Effector memory CD4-positive, alpha-beta T cell (primary cell): ENCODE results near the gene D2HGDH.

Experiments
- DNase-seq, 3 donors: peaks; one replicate each; pipeline ENCODE4 v3.0.0-alpha.2; 2020
- H3K27ac ChIP-seq: 2 replicates; pipeline ENCODE4 v1.7.0; 2013; ENCODE audit warnings: mild to moderate bottlenecking, low read length, moderate library complexity; ENCODE audit not compliant: insufficient read depth, poor library complexity, severe bottlenecking
- H3K27me3 ChIP-seq: replicated peaks from 2 replicates; pipeline ENCODE4 v1.7.0; 2013; ENCODE audit warnings: mild to moderate bottlenecking, low read length; ENCODE audit not compliant: insufficient read depth, control insufficient read depth, poor library complexity, severe bottlenecking
- H3K36me3 ChIP-seq: 2 replicates; pipeline ENCODE4 v1.7.0; 2013; ENCODE audit warnings: mild to moderate bottlenecking, low read length, moderate library complexity; ENCODE audit not compliant: control insufficient read depth, insufficient read depth
- H3K4me1 ChIP-seq: 2 replicates; pipeline ENCODE4 v1.7.0; 2013; ENCODE audit warnings: low read length, mild to moderate bottlenecking; ENCODE audit not compliant: control insufficient read depth, insufficient read depth, poor library complexity, severe bottlenecking
- H3K4me3 ChIP-seq: 2 replicates; pipeline ENCODE4 v1.7.0; 2013; ENCODE audit warnings: low read length, low read depth, mild to moderate bottlenecking; ENCODE audit not compliant: insufficient read depth, poor library complexity, severe bottlenecking
- H3K9me3 ChIP-seq: 2 replicates; pipeline ENCODE4 v1.7.0; 2013; ENCODE audit warnings: mild to moderate bottlenecking, low read length, moderate library complexity; ENCODE audit not compliant: control insufficient read depth
- total RNA-seq, 3 donors: gene quantifications; one replicate each; lab custom pipeline; 2026; lab: John Stamatoyannopoulos, UW

The D2HGDH gene
- 39.6 to 64.3 (median 48.1) reads per million in 3 donors for total RNA-seq

- Histone ChIP-seq H3K27me3 (no peaks in the 10 kb centered on the region), H3K9me3 (no peaks in the 10 kb centered on the region), H3K36me3 (no peaks in the 10 kb centered on the region), H3K4me3 (peak within 1 kb of the TSS; percentile 85), H3K27ac (peak within 1 kb of the TSS; percentile 78), H3K4me1 (peaks cover 11% of the 10 kb centered on the region)
- peak; percentile 83 to 92 (median 91) for DNase-seq
Observed at GRCh38 chr2:241734467-241735208, at the start of gene D2HGDH. Gene D2HGDH (plus strand): TSS chr2:241734630. CDS start chr2:241735225, 595 bp downstream.

GRCh38 chr2:241686324-241686649 lies 48.1 kb upstream of the D2HGDH start:
- peak overlapping the region; percentile 92 for H3K4me3 ChIP-seq
- peak overlapping the region; percentile 61 for H3K27ac ChIP-seq
- DNase-seq, result no peak
- H3K36me3 ChIP-seq, result peaks cover 16% of the 10 kb centered on the region
- no peaks in the 10 kb centered on the region for H3K9me3 ChIP-seq
- H3K4me1 ChIP-seq, result peaks cover 16% of the 10 kb centered on the region
- no peaks in the 10 kb centered on the region for H3K27me3 ChIP-seq

GRCh38 chr2:241686650-241687425 lies 47.6 kb upstream of the D2HGDH start, which contains the start of gene DTYMK:
Gene DTYMK (minus strand): TSS chr2:241686815. CDS start chr2:241686783, 32 bp downstream.
- Histone ChIP-seq H3K9me3 (no peaks in the 10 kb centered on the region), H3K27me3 (no peaks in the 10 kb centered on the region), H3K36me3 (peaks cover 11% of the 10 kb centered on the region), H3K27ac (peak within 1 kb of the TSS; percentile 84), H3K4me1 (peaks cover 16% of the 10 kb centered on the region), H3K4me3 (peak within 1 kb of the TSS; percentile 92)
- DNase-seq, result peak; percentile 90 to 93 (median 93)

- H3K9me3 ChIP-seq, result no peaks in the 10 kb centered on the region
- no peak overlapping the region for H3K27ac ChIP-seq
- no peaks in the 10 kb centered on the region for H3K27me3 ChIP-seq
- peaks cover 16% of the 10 kb centered on the region for H3K4me1 ChIP-seq
- peaks cover 10% of the 10 kb centered on the region for H3K36me3 ChIP-seq
- no peak overlapping the region for H3K4me3 ChIP-seq
- DNase-seq, result no peak
Observed at GRCh38 chr2:241689306-241689705, 45.1 kb upstream of the D2HGDH start.

GRCh38 chr2:241690202-241690717 lies 44.2 kb upstream of the D2HGDH start:
- Histone ChIP-seq H3K27ac (no peak overlapping the region), H3K4me1 (peaks cover 16% of the 10 kb centered on the region), H3K9me3 (no peaks in the 10 kb centered on the region), H3K27me3 (no peaks in the 10 kb centered on the region), H3K36me3 (peaks cover 10% of the 10 kb centered on the region), H3K4me3 (no peak overlapping the region)
- DNase-seq, result no peak

GRCh38 chr2:241692448-241692847 lies 42.0 kb upstream of the D2HGDH start:
- Histone ChIP-seq H3K4me3 (no peak overlapping the region), H3K36me3 (peaks cover 10% of the 10 kb centered on the region), H3K27ac (no peak overlapping the region), H3K9me3 (no peaks in the 10 kb centered on the region), H3K27me3 (no peaks in the 10 kb centered on the region), H3K4me1 (peaks cover 13% of the 10 kb centered on the region)
- no peak for DNase-seq

- Histone ChIP-seq H3K36me3 (peaks cover 3% of the 10 kb centered on the region), H3K4me3 (no peak overlapping the region), H3K9me3 (no peaks in the 10 kb centered on the region), H3K4me1 (no peaks in the 10 kb centered on the region), H3K27ac (no peak overlapping the region), H3K27me3 (no peaks in the 10 kb centered on the region)
- DNase-seq, result no peak
Observed at GRCh38 chr2:241695651-241696050, 38.8 kb upstream of the D2HGDH start.

- Histone ChIP-seq H3K27me3 (no peaks in the 10 kb centered on the region), H3K36me3 (peaks cover 8% of the 10 kb centered on the region), H3K4me3 (peak overlapping the region; percentile 68), H3K27ac (peak overlapping the region; percentile 68), H3K9me3 (no peaks in the 10 kb centered on the region), H3K4me1 (peaks cover 15% of the 10 kb centered on the region)
- no peak for DNase-seq
Observed at GRCh38 chr2:241701149-241701398, 33.4 kb upstream of the D2HGDH start.

GRCh38 chr2:241701399-241702154 lies 32.9 kb upstream of the D2HGDH start, which contains the start of gene ING5:
Gene ING5 (plus strand): TSS chr2:241702039. CDS start chr2:241702066, 27 bp downstream.
- Histone ChIP-seq H3K9me3 (no peaks in the 10 kb centered on the region), H3K4me3 (peak within 1 kb of the TSS; percentile 72), H3K36me3 (peaks cover 12% of the 10 kb centered on the region), H3K27me3 (no peaks in the 10 kb centered on the region), H3K27ac (peak within 1 kb of the TSS; percentile 77), H3K4me1 (peaks cover 15% of the 10 kb centered on the region)
- DNase-seq, result peak; percentile 90 to 93 (median 92)
